IMR-90 (cell line): Measurements from ENCODE around the gene HTRA2. TPM values are rescaled to one million over a fixed set of nuclear protein-coding genes. Genes with fewer than 3 reads are reported as not detected.
A peak's percentile ranks its signal among the peaks of the same experiment; 100 is the strongest.

ENCODE experiments used
- ATAC-seq: fragments of 200-7000 bp; cut with Tn5 transposase; 2 replicates; pipeline ENCODE4 v1.9.1; 2020; ENCODE audit warnings: low read depth, mild to moderate bottlenecking, moderate library complexity
- BruUV-seq: library from RNA; stranded (reverse); fragments of 400-500 nt; replicated peaks from 2 replicates; lab custom pipeline; 2021; lab: Mats Ljungman, UMichigan
- CTCF ChIA-PET: fragments of 300-600 bp; formaldehyde crosslinking; extraction: SDS; loops from one replicate; lab custom pipeline; 2021; ENCODE audit warnings: antibody characterized with exemption; lab: Yijun Ruan, JAX
- POLR2A ChIA-PET: fragments of 300-600 bp; sonication (Branson Sonifier 250); formaldehyde crosslinking; loops from one replicate; lab custom pipeline; 2022; ENCODE audit warnings: antibody characterized with exemption; ENCODE audit not compliant: unreplicated experiment; lab: Charles Lee
- DNase-seq: peaks from one replicate; pipeline ENCODE4 v3.0.0; 2013
- H2AFZ ChIP-seq: replicated peaks from 2 replicates; pipeline ENCODE3; 2013; ENCODE audit warnings: low read length, mild to moderate bottlenecking; ENCODE audit not compliant: poor library complexity
- H2AK5ac ChIP-seq: 2 replicates; pipeline ENCODE4 v1.6.1; 2013; ENCODE audit warnings: low read depth, low read length, inconsistent platforms
- H2AK9ac ChIP-seq: replicated peaks from 2 replicates; pipeline ENCODE3; 2013; ENCODE audit warnings: mild to moderate bottlenecking, low read depth, low read length, moderate library complexity; ENCODE audit not compliant: poor library complexity
- H2BK120ac ChIP-seq: 2 replicates; pipeline ENCODE4 v1.6.1; 2013; ENCODE audit warnings: low read depth, low read length, inconsistent platforms
- H2BK15ac ChIP-seq: 3 replicates; pipeline ENCODE4 v1.6.1; 2013; ENCODE audit warnings: low read depth, low read length, inconsistent platforms
- H2BK20ac ChIP-seq: 2 replicates; pipeline ENCODE4 v1.6.1; 2013; ENCODE audit warnings: low read depth, mild to moderate bottlenecking, inconsistent platforms, low read length, moderate library complexity
- H2BK5ac ChIP-seq: 2 replicates; pipeline ENCODE4 v1.6.1; 2013; ENCODE audit warnings: mild to moderate bottlenecking, low read depth, low read length, inconsistent platforms; ENCODE audit not compliant: poor library complexity, severe bottlenecking
- H3K14ac ChIP-seq: replicated peaks from 2 replicates; pipeline ENCODE4 v1.6.1; 2013; ENCODE audit warnings: low read depth, low read length, inconsistent platforms
- H3K18ac ChIP-seq: 2 replicates; pipeline ENCODE4 v1.6.1; 2013; ENCODE audit warnings: low read depth, low read length, control low read depth
- H3K23ac ChIP-seq: 2 replicates; pipeline ENCODE4 v1.6.1; 2013; ENCODE audit warnings: low read depth, low read length, inconsistent platforms
- H3K27ac ChIP-seq: 2 replicates; pipeline ENCODE4 v1.5.1; 2013; ENCODE audit warnings: mild to moderate bottlenecking, control low read depth, low read length; ENCODE audit not compliant: insufficient read depth
- H3K27me3 ChIP-seq: 2 replicates; pipeline ENCODE4 v1.6.1; 2013; ENCODE audit warnings: low read length; ENCODE audit not compliant: control insufficient read depth, insufficient read depth
- H3K36me3 ChIP-seq: 2 replicates; pipeline ENCODE4 v1.6.1; 2013; ENCODE audit warnings: low read length, mixed read lengths; ENCODE audit not compliant: control insufficient read depth, insufficient read depth
- H3K4ac ChIP-seq: 2 replicates; pipeline ENCODE4 v1.6.1; 2013; ENCODE audit warnings: low read depth, low read length, inconsistent platforms
- H3K4me1 ChIP-seq: 2 replicates; pipeline ENCODE4 v1.6.1; 2013; ENCODE audit warnings: low read length, mixed read lengths; ENCODE audit not compliant: control insufficient read depth, insufficient read depth
- H3K4me2 ChIP-seq: 2 replicates; pipeline ENCODE4 v1.6.1; 2013; ENCODE audit warnings: low read depth, mild to moderate bottlenecking, control low read depth, low read length, moderate library complexity
- H3K4me3 ChIP-seq: 2 replicates; pipeline ENCODE4 v1.5.1; 2013; ENCODE audit warnings: low read depth, mild to moderate bottlenecking, control low read depth, low read length, moderate library complexity; ENCODE audit not compliant: insufficient read depth
- H3K56ac ChIP-seq: 2 replicates; pipeline ENCODE4 v1.6.1; 2013; ENCODE audit warnings: low read length, inconsistent platforms; ENCODE audit not compliant: insufficient read depth; ENCODE audit errors: extremely low read depth
- H3K79me1 ChIP-seq, 2 experiments: 2 replicates each; pipeline ENCODE4 v1.6.1; 2013; ENCODE audit warnings: low read length in 2 of 2, inconsistent platforms in 1 of 2, low read depth in 1 of 2
- H3K9ac ChIP-seq: 2 replicates; pipeline ENCODE4 v1.6.1; 2013; ENCODE audit warnings: low read depth, low read length, control low read depth
- H3K9me1 ChIP-seq: 2 replicates; pipeline ENCODE4 v1.6.1; 2013; ENCODE audit warnings: low read length, inconsistent platforms; ENCODE audit not compliant: insufficient read depth
- H3K9me3 ChIP-seq: 2 replicates; pipeline ENCODE4 v1.6.1; 2013; ENCODE audit warnings: low read length; ENCODE audit not compliant: control insufficient read depth, insufficient read depth
- H4K20me1 ChIP-seq: 2 replicates; pipeline ENCODE4 v1.6.1; 2013; ENCODE audit warnings: low read length, inconsistent platforms; ENCODE audit not compliant: insufficient read depth
- H4K5ac ChIP-seq: 2 replicates; pipeline ENCODE4 v1.6.1; 2013; ENCODE audit warnings: mild to moderate bottlenecking, low read depth, low read length, control low read depth
- H4K8ac ChIP-seq, 2 experiments: 2 replicates each; pipeline ENCODE4 v1.6.1; 2013; ENCODE audit warnings: low read depth in 2 of 2, low read length in 2 of 2, control low read depth in 1 of 2, inconsistent platforms in 1 of 2
- H4K91ac ChIP-seq: 2 replicates; pipeline ENCODE4 v1.6.1; 2013; ENCODE audit warnings: low read depth, low read length, inconsistent platforms; ENCODE audit not compliant: insufficient read depth
- BHLHE40 ChIP-seq: fragments of 150-350 bp; IDR thresholded peaks from 2 replicates; pipeline ENCODE4 v1.6.1; 2016; ENCODE audit warnings: mild to moderate bottlenecking, low read depth, low read length
- CEBPB ChIP-seq: IDR thresholded peaks from 2 replicates; pipeline ENCODE4 v1.6.1; 2012; ENCODE audit warnings: low read depth, low read length, improper control_type of control experiment
- CHD1 ChIP-seq: IDR thresholded peaks from 2 replicates; pipeline ENCODE4 v1.6.1; 2012; ENCODE audit warnings: low read depth, low read length, improper control_type of control experiment
- CTCF ChIP-seq: conservative IDR thresholded peaks from 2 replicates; pipeline ENCODE4 v1.5.1; 2012; ENCODE audit warnings: mild to moderate bottlenecking, low read depth, low read length, improper control_type of control experiment
- ELK1 ChIP-seq: fragments of 150-350 bp; IDR thresholded peaks from 2 replicates; pipeline ENCODE4 v1.6.1; 2016; ENCODE audit warnings: low read depth, mild to moderate bottlenecking, low read length, moderate library complexity, borderline replicate concordance
- FOS ChIP-seq: fragments of 150-350 bp; IDR thresholded peaks from 2 replicates; pipeline ENCODE4 v1.6.1; 2016; ENCODE audit warnings: low read depth, low read length
- MAFK ChIP-seq: IDR thresholded peaks from 2 replicates; pipeline ENCODE4 v1.6.1; 2012; ENCODE audit warnings: low read depth, low read length, improper control_type of control experiment
- MAZ ChIP-seq: IDR thresholded peaks from 2 replicates; pipeline ENCODE4 v1.6.1; 2012; ENCODE audit warnings: low read depth, mild to moderate bottlenecking, low read length, improper control_type of control experiment, moderate library complexity, borderline replicate concordance
- MXI1 ChIP-seq: IDR thresholded peaks from 2 replicates; pipeline ENCODE4 v1.6.1; 2012; ENCODE audit warnings: low read depth, mild to moderate bottlenecking, low read length, moderate library complexity, borderline replicate concordance
- NFE2L2 ChIP-seq: fragments of 150-350 bp; IDR thresholded peaks from 2 replicates; pipeline ENCODE4 v1.6.1; 2016; ENCODE audit warnings: low read depth, mild to moderate bottlenecking, low read length
- POLR2A ChIP-seq: IDR thresholded peaks from 2 replicates; pipeline ENCODE4 v1.6.1; 2012; ENCODE audit warnings: mild to moderate bottlenecking, low read depth, low read length
- RAD21 ChIP-seq: IDR thresholded peaks from 2 replicates; pipeline ENCODE4 v1.6.1; 2012; ENCODE audit warnings: low read length, improper control_type of control experiment
- RCOR1 ChIP-seq: IDR thresholded peaks from 2 replicates; pipeline ENCODE4 v1.6.1; 2012; ENCODE audit warnings: mild to moderate bottlenecking, low read length, improper control_type of control experiment; ENCODE audit not compliant: insufficient replicate concordance
- RFX5 ChIP-seq: IDR thresholded peaks from 2 replicates; pipeline ENCODE4 v1.8.0; 2012; ENCODE audit warnings: low read depth, mild to moderate bottlenecking, low read length, moderate library complexity
- SMC3 ChIP-seq: fragments of 150-350 bp; IDR thresholded peaks from 2 replicates; pipeline ENCODE4 v1.6.1; 2016; ENCODE audit warnings: low read depth, mild to moderate bottlenecking, antibody characterized with exemption, low read length, moderate library complexity
- USF2 ChIP-seq: fragments of 150-350 bp; IDR thresholded peaks from 2 replicates; pipeline ENCODE4 v1.6.1; 2017; ENCODE audit warnings: mild to moderate bottlenecking, antibody characterized with exemption, low read length, low read depth
- whole genome bisulfite sequencing, 2 experiments: methylation state at CpG; one replicate each; pipeline versions ENCODE4 v1.1.5 to v1.1.7; 2013; ENCODE audit warnings: missing lambda C conversion rate in 2 of 2; ENCODE audit not compliant: insufficient read length in 1 of 2; ENCODE audit errors: extremely low coverage in 2 of 2; 5-methylcytosine and 5-hydroxymethylcytosine counted together
- dilution Hi-C: fragments of 300-500 bp; cut with HindIII; formaldehyde crosslinking; loops from one replicate; pipeline ENCODE4 v1.14.3; 2018; ENCODE audit warnings: low sequenced_read_pairs; ENCODE audit not compliant: unreplicated experiment
- in situ Hi-C: fragments of 300-500 bp; cut with MboI; formaldehyde crosslinking; loops from 3 replicates; pipeline ENCODE4 v1.14.3; 2019; ENCODE audit warnings: low sequenced_read_pairs, inconsistent platforms, mixed read lengths
- intact Hi-C: fragments of 100-400 bp; cut with micrococcal nuclease; formaldehyde crosslinking; loops from 2 replicates; pipeline ENCODE4 v1.10.0; 2022
- polyA plus RNA-seq, 3 experiments: library from polyadenylated mRNA; depleted of rRNA; stranded (reverse); fragments of >200 nt; gene quantifications; 2 replicates each; pipeline ENCODE4 v1.2.3, GENCODE V29; 2012; ENCODE audit warnings: low replicate concordance in 1 of 3
- total RNA-seq: library from RNA; depleted of rRNA; stranded (reverse); fragments of >200 nt; gene quantifications from 2 replicates; pipeline ENCODE4 v1.2.3, GENCODE V29; 2012

The HTRA2 gene
- total and polyA plus RNA-seq, 2 of the 4 experiments (the other 2 are of a cell fraction): 23.6 to 28.1 TPM

GRCh38 chr2:74569686-74570085 lies 40.0 kb downstream of the HTRA2 start:
- Histone ChIP-seq H3K18ac (no peak overlapping the region; the same call in 1 of the 2 replicates), H3K27ac (no peak overlapping the region), H2AFZ (no peak overlapping the region), H4K20me1 (no peaks in the 10 kb centered on the region), H2AK5ac (peak overlapping the region; percentile 72), H4K5ac (no peak overlapping the region), H3K9me1 (peaks cover 17% of the 10 kb centered on the region), H3K4me1 (peaks cover 13% of the 10 kb centered on the region), H3K4me2 (no peak overlapping the region), H3K56ac (no peak overlapping the region), H3K23ac (no peak overlapping the region), H3K4ac (0 out of 2 replicates have a peak overlapping the region, but pooled peaks have one; percentile 10), H3K9ac (no peak overlapping the region), H3K14ac (no peak overlapping the region), H3K4me3 (no peak overlapping the region), H3K79me1 (no peaks in the 10 kb centered on the region), H2BK15ac (no peak overlapping the region), H4K91ac (no peak overlapping the region; the same call in 1 of the 2 replicates), H3K36me3 (no peaks in the 10 kb centered on the region), H4K8ac (no peak overlapping the region), H2BK5ac (peak overlapping the region; percentile 63), H2BK120ac (peak overlapping the region; percentile 19; the same call in 1 of the 2 replicates), H2AK9ac (no peak overlapping the region), H2BK20ac (no peak overlapping the region), H3K9me3 (no peaks in the 10 kb centered on the region), H3K27me3 (no peaks in the 10 kb centered on the region)
- ChIA-PET CTCF (no interaction called here), POLR2A (no interaction called here)
- ATAC-seq (no peak), DNase-seq (no peak)
- in situ Hi-C loops: no loop called here
- no peak for TF ChIP-seq USF2
- no peak for TF ChIP-seq RCOR1
- no peak for TF ChIP-seq ELK1
- no peak for TF ChIP-seq CEBPB
- no peak for TF ChIP-seq FOS
- TF ChIP-seq MAZ: no peak
- no peak for TF ChIP-seq MAFK
- no peak for TF ChIP-seq SMC3
- no peak for TF ChIP-seq POLR2A
- TF ChIP-seq BHLHE40: no peak
- TF ChIP-seq MXI1: no peak
- TF ChIP-seq NFE2L2: no peak
- no peak for TF ChIP-seq RAD21
- TF ChIP-seq CTCF: no peak
- no peak for TF ChIP-seq CHD1
- no peak for TF ChIP-seq RFX5
- dilution Hi-C loops: no loop called here
- BruUV-seq: no TSS peak
- no CpG with 5 or more reads among the region's 1 CpG for whole genome bisulfite sequencing, 2 experiments
- intact Hi-C loops: no loop called here
